ENCODE data around the gene ARSG. TPM values are rescaled to one million over a fixed set of nuclear protein-coding genes. Genes with fewer than 3 reads are reported as not detected.

The ARSG gene
- polyA plus RNA-seq, 1 donor (not counting 4 experiments of a cell fraction or from before 2014, with no cell fraction given) = 0.41 TPM

DNA sequence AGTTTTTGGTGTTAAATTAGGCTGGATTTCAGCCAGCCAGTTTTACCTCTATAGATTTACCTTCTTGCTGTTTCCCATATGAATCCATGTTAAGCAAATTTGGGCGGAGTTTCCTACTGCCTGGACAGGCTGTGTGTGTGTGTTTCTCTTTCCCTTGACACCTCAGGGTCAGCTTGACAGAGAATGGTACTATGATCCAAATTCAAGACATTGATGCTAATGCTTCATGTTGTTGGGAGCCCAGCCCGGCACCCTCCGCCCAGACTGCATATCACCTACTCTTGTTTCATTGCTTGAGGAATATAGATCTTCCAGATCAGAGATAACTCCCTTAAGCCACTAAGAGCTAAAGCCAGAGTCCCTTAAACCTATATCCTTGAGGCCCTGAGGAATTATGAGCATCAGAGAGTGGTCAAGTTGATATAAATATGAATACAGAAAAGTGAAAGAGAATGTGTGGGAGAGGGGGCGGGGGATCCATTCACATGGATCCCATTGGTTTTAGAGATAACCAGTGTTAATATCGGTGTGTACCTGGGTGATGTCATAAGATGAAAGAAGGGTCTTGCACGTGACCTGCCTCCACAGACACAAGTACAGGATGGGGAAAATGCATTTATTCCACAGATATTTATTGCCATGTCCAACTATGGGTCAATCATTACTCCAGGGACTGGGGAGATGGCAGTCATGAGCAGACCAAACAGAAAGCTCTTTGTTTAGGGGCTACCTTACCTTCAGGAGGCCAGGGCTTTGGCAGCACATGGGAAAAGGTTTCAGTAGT lies 96.3 kb downstream of the ARSG start:
- FAIRE-seq (no peak), DNase-seq (ENCODE audit: low read depth, low spot score) (no peak)
- H3K4me2 ChIP-seq (ENCODE audit: control insufficient read depth, extremely low read depth, insufficient read depth, low read depth, low read length) = no peak overlapping the region
- no peak overlapping the region for H3K9ac ChIP-seq (ENCODE audit: control insufficient read depth, extremely low read depth, insufficient read depth, low read length)
- no peaks in the 10 kb centered on the region for H3K9me3 ChIP-seq (ENCODE audit: control insufficient read depth, low read depth, low read length)
- dilution Hi-C loops (cut with MboI; ENCODE audit: extremely low pct_ligation_motif_present, low sequenced_read_pairs) = no loop called here
- H3K4me3 ChIP-seq (ENCODE audit: control insufficient read depth in 2 of 3, extremely low read depth in 1 of 3, insufficient read depth in 2 of 3, low read depth in 1 of 3, low read length in 3 of 3) = no peak overlapping the region
- H3K36me3 ChIP-seq (ENCODE audit: control insufficient read depth in 2 of 2, extremely low read depth in 1 of 2, insufficient read depth in 2 of 2, low read length in 2 of 2) = no peaks in the 10 kb centered on the region
- TF ChIP-seq, protein P1, sequence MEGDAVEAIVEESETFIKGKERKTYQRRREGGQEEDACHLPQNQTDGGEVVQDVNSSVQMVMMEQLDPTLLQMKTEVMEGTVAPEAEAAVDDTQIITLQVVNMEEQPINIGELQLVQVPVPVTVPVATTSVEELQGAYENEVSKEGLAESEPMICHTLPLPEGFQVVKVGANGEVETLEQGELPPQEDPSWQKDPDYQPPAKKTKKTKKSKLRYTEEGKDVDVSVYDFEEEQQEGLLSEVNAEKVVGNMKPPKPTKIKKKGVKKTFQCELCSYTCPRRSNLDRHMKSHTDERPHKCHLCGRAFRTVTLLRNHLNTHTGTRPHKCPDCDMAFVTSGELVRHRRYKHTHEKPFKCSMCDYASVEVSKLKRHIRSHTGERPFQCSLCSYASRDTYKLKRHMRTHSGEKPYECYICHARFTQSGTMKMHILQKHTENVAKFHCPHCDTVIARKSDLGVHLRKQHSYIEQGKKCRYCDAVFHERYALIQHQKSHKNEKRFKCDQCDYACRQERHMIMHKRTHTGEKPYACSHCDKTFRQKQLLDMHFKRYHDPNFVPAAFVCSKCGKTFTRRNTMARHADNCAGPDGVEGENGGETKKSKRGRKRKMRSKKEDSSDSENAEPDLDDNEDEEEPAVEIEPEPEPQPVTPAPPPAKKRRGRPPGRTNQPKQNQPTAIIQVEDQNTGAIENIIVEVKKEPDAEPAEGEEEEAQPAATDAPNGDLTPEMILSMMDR (optimal IDR thresholded peaks at IDR 0.05 in 1 of 3, IDR thresholded peaks at IDR 0.05 in 1 of 3, conservative IDR thresholded peaks at IDR 0.05 in 1 of 3; ENCODE audit: extremely low read depth in 1 of 3, insufficient read depth in 2 of 3, low read length in 3 of 3) = no peak
- TF ChIP-seq EZH2 (IDR thresholded peaks at IDR 0.05; ENCODE audit: low read length) = no peak
- no peaks in the 10 kb centered on the region for H4K20me1 ChIP-seq (ENCODE audit: control insufficient read depth, extremely low read depth, insufficient read depth, low read length)
- H2AFZ ChIP-seq (ENCODE audit: control insufficient read depth, low read length) = no peak overlapping the region
- H3K27ac ChIP-seq (ENCODE audit: control insufficient read depth, insufficient read depth, low read length) = no peak overlapping the region
- no peaks in the 10 kb centered on the region for H3K79me2 ChIP-seq (ENCODE audit: control insufficient read depth, insufficient read depth, low read length)
- peaks cover 5% of the 10 kb centered on the region for H3K27me3 ChIP-seq (ENCODE audit: control insufficient read depth, extremely low read depth, insufficient read depth, low read length)
- no peaks in the 10 kb centered on the region for H3K9me1 ChIP-seq (ENCODE audit: control insufficient read depth, extremely low read depth, insufficient read depth, low read length)
- peaks cover 2% of the 10 kb centered on the region for H3K4me1 ChIP-seq (ENCODE audit: control insufficient read depth, extremely low read depth, insufficient read depth, low read length)

- H4K20me1 ChIP-seq (ENCODE audit: control insufficient read depth, extremely low read depth, insufficient read depth, low read length) = no peaks in the 10 kb centered on the region
- no peak overlapping the region for H3K4me3 ChIP-seq (ENCODE audit: control insufficient read depth in 2 of 3, extremely low read depth in 1 of 3, insufficient read depth in 2 of 3, low read depth in 1 of 3, low read length in 3 of 3)
- dilution Hi-C loops (cut with MboI; ENCODE audit: extremely low pct_ligation_motif_present, low sequenced_read_pairs) = no loop called here
- DNase-seq (ENCODE audit: low read depth, low spot score) (no peak), FAIRE-seq (no peak)
- H3K79me2 ChIP-seq (ENCODE audit: control insufficient read depth, insufficient read depth, low read length) = no peaks in the 10 kb centered on the region
- H3K9me3 ChIP-seq (ENCODE audit: control insufficient read depth, low read depth, low read length) = no peaks in the 10 kb centered on the region
- TF ChIP-seq, protein P1 (optimal IDR thresholded peaks at IDR 0.05 in 1 of 3, IDR thresholded peaks at IDR 0.05 in 1 of 3, conservative IDR thresholded peaks at IDR 0.05 in 1 of 3; ENCODE audit: extremely low read depth in 1 of 3, insufficient read depth in 2 of 3, low read length in 3 of 3) = no peak
- TF ChIP-seq EZH2 (IDR thresholded peaks at IDR 0.05; ENCODE audit: low read length) = no peak
- H3K27me3 ChIP-seq (ENCODE audit: control insufficient read depth, extremely low read depth, insufficient read depth, low read length) = peaks cover 5% of the 10 kb centered on the region
- H3K4me2 ChIP-seq (ENCODE audit: control insufficient read depth, extremely low read depth, insufficient read depth, low read depth, low read length) = no peak overlapping the region
- no peak overlapping the region for H2AFZ ChIP-seq (ENCODE audit: control insufficient read depth, low read length)
- H3K9me1 ChIP-seq (ENCODE audit: control insufficient read depth, extremely low read depth, insufficient read depth, low read length) = no peaks in the 10 kb centered on the region
- H3K4me1 ChIP-seq (ENCODE audit: control insufficient read depth, extremely low read depth, insufficient read depth, low read length) = peaks cover 2% of the 10 kb centered on the region
- no peak overlapping the region for H3K27ac ChIP-seq (ENCODE audit: control insufficient read depth, insufficient read depth, low read length)
- H3K36me3 ChIP-seq (ENCODE audit: control insufficient read depth in 2 of 2, extremely low read depth in 1 of 2, insufficient read depth in 2 of 2, low read length in 2 of 2) = no peaks in the 10 kb centered on the region
- H3K9ac ChIP-seq (ENCODE audit: control insufficient read depth, extremely low read depth, insufficient read depth, low read length) = no peak overlapping the region
Observed at GRCh38 chr17:68389041-68389440, 97.7 kb downstream of the ARSG start.
